ENCODE measurements around the gene TMEFF2.

The TMEFF2 gene

DNA sequence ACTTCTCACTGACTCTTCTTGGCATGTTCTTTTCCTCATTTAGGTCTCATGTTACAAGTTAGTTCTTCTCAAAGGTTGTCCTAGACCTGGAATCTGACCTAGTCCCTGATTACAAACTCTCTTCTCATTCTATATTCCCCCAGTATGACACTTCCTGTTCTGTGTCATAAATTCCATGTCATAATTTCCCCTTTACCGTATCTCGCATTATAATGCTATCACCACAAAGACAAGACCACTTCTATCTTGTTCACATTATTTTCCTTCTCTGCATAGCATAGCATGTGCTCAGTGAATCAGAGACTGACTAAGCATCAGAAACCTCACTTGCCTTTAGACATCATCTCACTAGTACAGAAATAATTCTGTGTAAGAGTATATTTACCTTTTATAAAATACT, 284.2 kb downstream of the TMEFF2 start:
- H3K4me3 ChIP-seq (ENCODE audit: low read depth, low read length): no peak overlapping the region

DNA sequence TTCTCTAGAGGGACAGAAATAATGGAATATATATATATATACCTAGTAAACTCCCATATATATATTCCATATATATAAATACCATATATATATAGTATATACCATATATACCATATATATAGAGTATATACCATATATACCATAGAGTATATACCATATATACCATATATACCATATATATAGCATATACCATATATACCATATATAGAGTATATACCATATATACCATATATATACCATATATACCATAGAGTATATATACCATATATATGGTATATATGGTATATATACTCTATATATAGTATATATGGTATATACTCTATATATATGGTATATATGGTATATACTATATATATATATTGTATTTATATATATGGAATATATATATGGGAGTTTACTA, 285.9 kb downstream of the TMEFF2 start:
- H3K4me3 ChIP-seq (ENCODE audit: low read depth, low read length): no peak overlapping the region

DNA sequence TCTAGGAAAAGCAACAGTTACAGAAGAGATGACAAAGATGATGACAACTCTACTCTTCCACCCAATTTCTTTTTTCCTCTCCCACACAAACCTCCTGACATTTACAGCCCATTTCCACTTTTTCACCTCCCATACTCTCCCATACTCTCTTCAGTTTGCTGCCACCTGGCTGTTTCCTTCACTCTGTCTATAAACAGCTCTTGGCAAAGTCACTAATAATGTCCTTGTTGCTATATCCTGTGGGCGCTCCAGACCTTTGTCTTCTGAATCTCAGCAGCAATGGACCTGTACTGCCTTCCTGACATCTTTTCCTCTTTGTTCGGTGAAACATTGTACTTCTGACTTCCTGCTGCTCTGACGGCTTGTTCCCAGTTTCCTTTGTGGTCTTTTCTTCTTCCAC, 287.2 kb downstream of the TMEFF2 start:
- H3K4me3 ChIP-seq (ENCODE audit: low read depth, low read length): no peak overlapping the region

DNA sequence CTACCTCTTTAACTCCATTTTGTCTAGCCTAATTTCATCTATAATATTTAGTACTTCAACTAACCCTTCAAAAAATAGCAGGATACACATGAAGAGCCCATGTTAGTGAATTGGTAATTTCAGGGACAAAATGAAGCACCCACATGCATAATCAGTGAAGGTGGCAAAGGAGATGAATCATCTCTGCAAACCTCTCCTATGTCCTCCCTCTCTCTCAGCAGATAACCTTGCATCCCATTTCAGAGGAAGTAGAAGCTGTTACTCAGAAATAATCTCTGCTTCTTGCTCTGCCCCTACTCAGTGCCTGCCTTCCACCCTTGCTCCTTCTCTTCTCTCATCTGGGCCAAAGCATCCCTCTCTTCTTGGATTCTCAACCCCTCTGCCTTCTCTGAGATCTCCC, 287.6 kb downstream of the TMEFF2 start:
- H3K4me3 ChIP-seq (ENCODE audit: low read depth, low read length): no peak overlapping the region

DNA sequence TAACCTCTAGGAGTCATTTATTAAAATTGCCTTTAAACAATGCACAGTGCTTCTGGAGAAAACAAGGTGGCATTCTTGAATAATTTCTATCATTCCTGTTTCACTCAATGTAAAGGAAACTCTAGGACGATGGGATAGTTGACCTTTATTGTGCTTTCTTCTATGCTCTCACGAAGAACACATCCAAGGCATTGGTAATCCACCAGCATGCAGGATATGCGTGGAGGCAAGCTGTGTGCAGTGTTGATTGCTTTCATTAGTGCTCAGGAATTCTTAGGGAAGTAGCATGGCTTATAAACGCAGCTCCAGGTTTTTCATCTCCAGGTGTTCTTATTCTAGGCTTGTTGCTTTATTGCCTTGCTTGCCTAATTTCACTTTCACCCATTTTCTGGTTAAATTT, 289.4 kb downstream of the TMEFF2 start:
- H3K4me3 ChIP-seq (ENCODE audit: low read depth, low read length): no peak overlapping the region

DNA sequence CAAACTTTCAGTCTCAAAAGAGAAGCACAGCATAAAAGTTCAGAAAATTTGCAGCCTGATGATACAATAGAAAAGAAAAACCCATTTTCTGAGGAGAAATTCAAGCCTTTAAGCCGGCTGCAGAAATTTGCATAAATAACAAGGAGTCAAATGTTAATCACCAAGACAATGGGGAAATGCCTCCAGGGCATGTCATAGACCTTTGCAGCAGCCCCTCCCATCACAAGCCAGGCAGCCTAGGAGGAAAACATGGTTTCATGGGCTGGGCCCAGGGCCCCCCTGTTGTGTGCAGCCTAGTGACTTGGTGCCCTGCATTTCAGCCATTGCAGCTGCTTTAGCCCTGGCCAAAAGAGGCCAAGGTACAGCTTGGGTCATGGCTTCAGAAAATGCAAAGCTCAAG, 293.7 kb downstream of the TMEFF2 start:
- H3K4me3 ChIP-seq (ENCODE audit: low read depth, low read length): no peak overlapping the region

DNA sequence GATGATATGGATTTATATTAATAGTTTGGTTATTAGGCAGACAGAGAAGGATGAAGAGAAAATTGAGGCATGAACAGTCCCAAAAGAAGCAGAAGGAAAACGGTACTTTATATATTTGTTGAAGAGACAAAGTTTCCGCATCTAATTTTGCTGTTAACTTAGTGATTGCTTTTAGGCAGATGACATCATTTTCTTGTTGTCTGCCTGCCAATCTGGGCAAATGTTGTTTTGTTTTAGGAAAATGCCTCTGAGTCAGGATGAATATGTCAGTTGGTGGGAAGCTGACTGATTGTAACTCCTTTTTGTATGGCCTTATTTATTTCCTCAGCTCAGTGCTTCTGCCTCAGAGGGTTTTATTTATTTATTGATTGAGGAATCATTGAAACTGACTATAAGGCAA, 295.3 kb downstream of the TMEFF2 start:
- no peak overlapping the region for H3K4me3 ChIP-seq (ENCODE audit: low read depth, low read length)
